ENCODE measurements around the gene TGM2.

Gene TGM2

GRCh38 chr20:38173237-38174156, 8.4 kb upstream of the TGM2 start:
- DNase-seq, result no peak

GRCh38 chr20:38172408-38172807, 7.3 kb upstream of the TGM2 start:
- no peak for DNase-seq

- no peak for DNase-seq
Measured at GRCh38 chr20:38171675-38172043, 6.6 kb upstream of the TGM2 start.

GRCh38 chr20:38170826-38171674, 6.0 kb upstream of the TGM2 start:
- no peak for DNase-seq

GRCh38 chr20:38170219-38170825, 5.3 kb upstream of the TGM2 start:
- DNase-seq, result no peak

GRCh38 chr20:38169636-38170193, 4.6 kb upstream of the TGM2 start:
- DNase-seq, result no peak

GRCh38 chr20:38168791-38169589, 3.9 kb upstream of the TGM2 start:
- DNase-seq, result no peak

GRCh38 chr20:38167851-38168760, 3.0 kb upstream of the TGM2 start:
- DNase-seq, result no peak

GRCh38 chr20:38167328-38167850, 2.3 kb upstream of the TGM2 start:
- no peak for DNase-seq

GRCh38 chr20:38166703-38167233, 1.7 kb upstream of the TGM2 start:
- no peak for DNase-seq

- no peak for DNase-seq
Measured at GRCh38 chr20:38165966-38166702, 1.1 kb upstream of the TGM2 start.

GRCh38 chr20:38164624-38165088, 414 bp downstream of the TGM2 start:
- DNase-seq, result no peak

- DNase-seq, result no peak
Measured at GRCh38 chr20:38164069-38164468, 1.0 kb downstream of the TGM2 start.

- DNase-seq, result no peak
Measured at GRCh38 chr20:38162878-38163875, 1.9 kb downstream of the TGM2 start.

GRCh38 chr20:38162149-38162548, 2.9 kb downstream of the TGM2 start:
- no peak for DNase-seq

- no peak for DNase-seq
Measured at GRCh38 chr20:38161412-38161774, 3.7 kb downstream of the TGM2 start.

GRCh38 chr20:38159957-38160756, 4.9 kb downstream of the TGM2 start:
- DNase-seq, result no peak

- no peak for DNase-seq
Measured at GRCh38 chr20:38159566-38159956, 5.5 kb downstream of the TGM2 start.

Measured in NCI-H187 (cell line).